Measurements from ENCODE around the gene ABCA2.

ABCA2 gene

DNA sequence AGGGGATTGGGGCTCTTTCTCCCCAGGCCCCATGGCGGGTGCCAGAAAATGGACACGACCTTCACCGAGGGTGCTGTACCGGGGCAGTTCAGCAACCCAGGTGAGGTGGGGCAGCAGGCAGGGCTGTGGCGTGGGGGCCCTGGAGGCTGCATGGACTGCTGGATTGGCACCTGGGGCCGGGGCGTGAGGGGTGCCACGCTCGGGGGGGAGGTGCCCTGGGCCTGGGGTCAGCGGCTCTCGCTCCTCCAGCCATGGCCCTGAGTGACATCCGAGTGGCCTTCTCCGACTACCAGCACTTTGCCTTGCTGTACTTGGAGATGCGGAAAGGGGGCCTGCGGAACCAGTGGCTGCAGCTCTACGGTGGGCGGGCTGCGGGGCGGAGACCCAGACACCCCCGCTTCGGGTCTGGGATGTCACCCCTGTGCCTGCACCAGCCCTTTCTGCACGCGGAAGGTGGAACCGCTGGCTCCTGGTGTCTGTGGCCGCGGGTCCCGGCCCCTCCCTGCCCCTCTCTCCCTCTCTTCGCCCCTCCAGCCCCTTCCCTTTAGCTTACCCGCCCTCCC lies 43.5 kb downstream of the ABCA2 start:
- no peak overlapping the region for H3K9ac ChIP-seq (ENCODE audit: low read length)
- H3K36me3 ChIP-seq (ENCODE audit: control insufficient read depth, insufficient read depth, low read length, severe bottlenecking): no peaks in the 10 kb centered on the region
- no peak overlapping the region for H3K4me3 ChIP-seq (ENCODE audit: low read length)
- no peaks in the 10 kb centered on the region for H3K4me1 ChIP-seq (ENCODE audit: control insufficient read depth, insufficient read depth, low read length)
- H3K27me3 ChIP-seq (replicated peaks; ENCODE audit: control insufficient read depth, insufficient read depth, low read length): peaks cover 12% of the 10 kb centered on the region
- H3K9me3 ChIP-seq (ENCODE audit: control insufficient read depth, low read length): no peaks in the 10 kb centered on the region
- no peak for DNase-seq (ENCODE audit: low read depth)

DNA sequence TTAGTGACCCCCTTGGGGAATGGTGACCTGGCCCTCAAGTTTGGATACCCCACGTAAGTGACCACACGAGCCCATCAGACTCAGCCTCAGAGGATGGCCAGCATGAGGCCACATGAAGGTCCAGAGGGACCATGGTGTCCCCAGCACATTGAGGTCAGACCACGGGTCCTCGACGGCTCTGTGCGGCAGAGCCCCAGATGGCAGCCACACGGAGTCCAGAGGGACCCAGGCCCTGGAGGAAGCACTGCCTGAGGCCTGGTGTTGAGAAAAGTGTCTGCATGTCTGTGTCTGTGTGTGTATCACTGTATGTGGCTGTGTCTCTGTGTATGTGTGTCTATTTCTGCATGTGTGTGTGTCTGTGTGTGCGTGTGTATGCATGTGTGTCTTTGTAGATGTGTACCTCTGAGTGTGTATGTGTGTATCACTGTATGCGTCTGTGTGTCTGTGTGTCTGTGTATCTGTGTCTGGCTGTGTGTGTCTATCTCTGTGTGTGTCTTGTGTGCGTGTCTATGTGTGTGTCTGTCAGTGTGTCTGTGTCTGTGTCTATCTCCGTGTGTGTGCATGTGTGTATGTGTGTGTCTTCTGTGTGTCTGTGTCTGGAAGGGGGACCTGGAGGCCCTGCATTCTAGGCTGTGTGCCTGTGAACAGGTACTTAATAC lies 44.3 kb downstream of the ABCA2 start:
- no peaks in the 10 kb centered on the region for H3K36me3 ChIP-seq (ENCODE audit: control insufficient read depth, insufficient read depth, low read length, severe bottlenecking)
- no peaks in the 10 kb centered on the region for H3K4me1 ChIP-seq (ENCODE audit: control insufficient read depth, insufficient read depth, low read length)
- no peak for DNase-seq (ENCODE audit: low read depth)
- no peaks in the 10 kb centered on the region for H3K9me3 ChIP-seq (ENCODE audit: control insufficient read depth, low read length)
- no peak overlapping the region for H3K9ac ChIP-seq (ENCODE audit: low read length)
- H3K4me3 ChIP-seq (ENCODE audit: low read length): no peak overlapping the region
- H3K27me3 ChIP-seq (replicated peaks; ENCODE audit: control insufficient read depth, insufficient read depth, low read length): peaks cover 12% of the 10 kb centered on the region

DNA sequence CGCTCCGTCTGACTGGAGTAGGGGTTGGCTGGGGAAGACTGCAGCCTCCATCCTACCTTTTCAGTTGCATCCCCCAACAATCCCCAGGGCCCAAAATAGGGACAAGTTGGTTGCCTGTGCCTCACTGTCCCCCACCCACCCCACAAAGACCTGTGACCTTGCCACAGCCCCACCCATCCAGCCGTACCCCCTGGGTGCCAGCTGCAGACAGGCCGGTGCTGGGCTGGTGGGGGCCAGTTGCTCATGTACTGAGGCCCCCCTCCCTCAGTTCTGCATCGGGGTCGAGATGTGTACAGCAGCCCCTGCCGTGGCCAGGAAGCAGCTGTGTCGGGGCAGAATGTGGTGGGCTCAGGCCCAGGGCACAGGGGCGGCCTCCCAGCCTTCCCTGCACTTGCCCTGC lies 44.9 kb downstream of the ABCA2 start:
- no peak for DNase-seq (ENCODE audit: low read depth)
- no peaks in the 10 kb centered on the region for H3K9me3 ChIP-seq (ENCODE audit: control insufficient read depth, low read length)
- H3K9ac ChIP-seq (ENCODE audit: low read length): no peak overlapping the region
- H3K4me3 ChIP-seq (ENCODE audit: low read length): no peak overlapping the region
- no peaks in the 10 kb centered on the region for H3K36me3 ChIP-seq (ENCODE audit: control insufficient read depth, insufficient read depth, low read length, severe bottlenecking)
- H3K4me1 ChIP-seq (ENCODE audit: control insufficient read depth, insufficient read depth, low read length): no peaks in the 10 kb centered on the region
- H3K27me3 ChIP-seq (replicated peaks; ENCODE audit: control insufficient read depth, insufficient read depth, low read length): peaks cover 12% of the 10 kb centered on the region

DNA sequence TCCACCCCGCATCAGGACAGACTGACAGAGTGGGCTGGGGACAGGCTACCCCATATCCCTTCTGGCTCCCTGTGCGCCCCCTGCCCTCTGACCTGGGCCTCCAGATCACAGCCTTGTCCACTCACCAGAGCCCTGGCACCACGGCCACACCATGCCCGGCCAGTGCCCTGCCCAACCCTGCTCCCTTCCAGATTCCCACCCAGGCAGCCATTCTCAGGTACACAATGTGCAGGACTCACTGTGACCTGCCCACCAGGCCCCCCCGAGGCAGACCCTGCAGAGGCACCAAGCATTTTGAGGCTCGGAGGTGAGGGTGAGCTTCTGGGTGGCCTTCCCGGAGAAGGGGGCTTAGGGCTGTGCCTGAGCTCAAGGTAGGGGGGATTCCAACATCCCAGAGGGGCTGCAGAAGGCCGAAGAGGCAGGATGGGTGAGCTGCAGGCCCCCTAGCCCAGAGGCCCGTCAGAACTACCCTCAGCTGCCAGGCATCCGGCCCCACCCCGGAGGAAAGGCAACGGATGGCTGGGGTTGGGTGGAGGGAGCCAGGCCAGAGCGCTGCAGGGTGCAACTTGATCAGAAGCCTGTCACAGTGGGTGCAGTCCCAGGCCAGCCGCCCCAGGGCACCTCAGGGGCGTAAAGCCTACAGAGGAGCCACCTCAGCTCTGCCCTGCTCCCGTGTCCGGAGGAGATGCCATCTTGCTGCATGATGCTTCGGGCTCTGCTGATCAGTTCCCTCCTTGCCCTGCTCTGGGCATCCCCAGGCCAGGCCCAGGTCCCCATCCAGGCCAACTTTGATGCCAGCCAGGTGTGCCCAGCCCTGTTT lies 45.6 kb downstream of the ABCA2 start, which contains the start of gene LCNL1:
Gene LCNL1 (plus strand): TSS at position 762 of the 820 bp plus-strand sequence. CDS start 594 bp downstream, outside the sequence.
- no peak for DNase-seq (ENCODE audit: low read depth)

DNA sequence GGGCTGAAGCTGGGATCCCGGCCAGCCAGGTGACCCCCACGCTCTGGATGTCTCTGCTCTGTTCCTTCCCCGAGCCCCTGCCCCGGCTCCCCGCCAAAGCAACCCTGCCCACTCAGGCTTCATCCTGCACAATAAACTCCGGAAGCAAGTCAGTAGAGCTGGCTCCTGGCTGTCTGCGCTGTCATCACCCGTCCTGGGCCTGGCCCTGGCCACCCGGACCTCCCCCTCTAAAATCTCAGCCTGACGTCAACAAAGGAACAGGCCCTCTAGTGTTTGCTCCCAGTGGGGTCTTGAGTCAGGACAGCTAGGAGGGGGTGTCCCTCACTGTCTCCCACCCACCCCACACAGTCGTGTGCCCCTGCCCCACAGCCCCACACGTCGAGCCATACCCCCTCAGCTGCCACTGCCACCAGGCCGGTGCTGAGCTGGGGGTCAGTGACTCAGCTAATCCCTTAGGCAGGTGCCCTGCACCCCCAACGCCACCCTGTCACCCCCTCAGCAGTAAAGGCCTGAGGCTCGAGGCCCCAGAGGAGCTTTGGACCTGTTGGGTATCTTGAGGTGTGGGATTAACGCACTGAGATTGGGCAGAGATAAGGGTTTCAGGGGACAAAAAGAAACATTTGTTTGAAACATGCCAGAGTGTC lies 46.3 kb downstream of the ABCA2 start:
- no peak for DNase-seq (ENCODE audit: low read depth)
- no peaks in the 10 kb centered on the region for H3K9me3 ChIP-seq (ENCODE audit: control insufficient read depth, low read length)
- peaks cover 12% of the 10 kb centered on the region for H3K27me3 ChIP-seq (replicated peaks; ENCODE audit: control insufficient read depth, insufficient read depth, low read length)
- H3K4me1 ChIP-seq (ENCODE audit: control insufficient read depth, insufficient read depth, low read length): peaks cover 5% of the 10 kb centered on the region
- no peak overlapping the region for H3K4me3 ChIP-seq (ENCODE audit: low read length)
- H3K9ac ChIP-seq (ENCODE audit: low read length): no peak overlapping the region
- no peaks in the 10 kb centered on the region for H3K36me3 ChIP-seq (ENCODE audit: control insufficient read depth, insufficient read depth, low read length, severe bottlenecking)

More for the DNA sequence above, 45.6 kb downstream of the ABCA2 start, which contains the start of gene LCNL1:
- Histone ChIP-seq H3K36me3 (ENCODE audit: control insufficient read depth, insufficient read depth, low read length, severe bottlenecking) (no peaks in the 10 kb centered on the region), H3K9me3 (ENCODE audit: control insufficient read depth, low read length) (no peaks in the 10 kb centered on the region), H3K4me3 (ENCODE audit: low read length) (no peak within 1 kb of the TSS), H3K9ac (ENCODE audit: low read length) (no peak within 1 kb of the TSS), H3K27me3 (replicated peaks; ENCODE audit: control insufficient read depth, insufficient read depth, low read length) (peaks cover 12% of the 10 kb centered on the region), H3K4me1 (ENCODE audit: control insufficient read depth, insufficient read depth, low read length) (peaks cover 3% of the 10 kb centered on the region)

DNA sequence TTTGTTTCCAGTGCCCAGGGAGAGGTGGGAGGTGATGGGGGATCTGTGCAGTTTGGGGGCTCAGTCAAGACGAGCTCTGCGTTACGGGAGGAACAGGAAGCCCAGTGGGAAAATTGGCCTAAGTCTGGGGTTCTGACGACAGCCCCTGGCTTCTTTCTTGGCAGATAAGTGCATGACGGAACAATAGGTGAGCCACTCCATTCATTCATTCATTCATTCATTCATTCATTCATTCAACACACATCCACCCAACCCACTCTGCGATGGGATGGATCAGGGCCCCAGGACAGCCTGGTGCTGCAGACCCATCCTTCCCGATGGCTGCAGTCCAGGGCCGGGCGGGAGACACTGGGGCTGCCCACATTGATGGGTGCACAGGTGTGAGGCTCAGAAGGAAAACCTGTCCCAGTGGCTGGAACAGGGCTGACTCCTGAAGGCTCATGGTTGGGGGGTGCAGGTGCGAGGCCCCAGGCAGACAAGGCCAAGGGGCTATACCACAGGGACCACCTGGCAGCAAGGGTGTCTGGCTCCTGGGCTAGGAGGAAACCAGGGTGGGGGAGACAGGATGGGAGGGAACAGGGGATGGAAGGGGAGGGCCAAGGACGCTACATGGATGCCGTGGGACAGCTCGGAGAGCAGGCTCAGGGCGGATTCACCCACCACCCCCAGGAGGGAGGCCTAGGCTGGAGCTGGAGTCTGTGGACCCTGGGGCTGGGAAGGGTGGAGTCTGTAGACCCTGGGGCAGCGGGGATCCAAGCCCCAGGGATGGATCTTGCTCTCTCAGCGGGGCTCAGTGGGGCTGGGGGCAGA lies 47.2 kb downstream of the ABCA2 start:
- H3K4me3 ChIP-seq (ENCODE audit: low read length): no peak overlapping the region
- H3K27me3 ChIP-seq (replicated peaks; ENCODE audit: control insufficient read depth, insufficient read depth, low read length): peaks cover 8% of the 10 kb centered on the region
- H3K4me1 ChIP-seq (ENCODE audit: control insufficient read depth, insufficient read depth, low read length): peaks cover 5% of the 10 kb centered on the region
- H3K9me3 ChIP-seq (ENCODE audit: control insufficient read depth, low read length): no peaks in the 10 kb centered on the region
- no peaks in the 10 kb centered on the region for H3K36me3 ChIP-seq (ENCODE audit: control insufficient read depth, insufficient read depth, low read length, severe bottlenecking)
- no peak for DNase-seq (ENCODE audit: low read depth)
- no peak overlapping the region for H3K9ac ChIP-seq (ENCODE audit: low read length)

DNA sequence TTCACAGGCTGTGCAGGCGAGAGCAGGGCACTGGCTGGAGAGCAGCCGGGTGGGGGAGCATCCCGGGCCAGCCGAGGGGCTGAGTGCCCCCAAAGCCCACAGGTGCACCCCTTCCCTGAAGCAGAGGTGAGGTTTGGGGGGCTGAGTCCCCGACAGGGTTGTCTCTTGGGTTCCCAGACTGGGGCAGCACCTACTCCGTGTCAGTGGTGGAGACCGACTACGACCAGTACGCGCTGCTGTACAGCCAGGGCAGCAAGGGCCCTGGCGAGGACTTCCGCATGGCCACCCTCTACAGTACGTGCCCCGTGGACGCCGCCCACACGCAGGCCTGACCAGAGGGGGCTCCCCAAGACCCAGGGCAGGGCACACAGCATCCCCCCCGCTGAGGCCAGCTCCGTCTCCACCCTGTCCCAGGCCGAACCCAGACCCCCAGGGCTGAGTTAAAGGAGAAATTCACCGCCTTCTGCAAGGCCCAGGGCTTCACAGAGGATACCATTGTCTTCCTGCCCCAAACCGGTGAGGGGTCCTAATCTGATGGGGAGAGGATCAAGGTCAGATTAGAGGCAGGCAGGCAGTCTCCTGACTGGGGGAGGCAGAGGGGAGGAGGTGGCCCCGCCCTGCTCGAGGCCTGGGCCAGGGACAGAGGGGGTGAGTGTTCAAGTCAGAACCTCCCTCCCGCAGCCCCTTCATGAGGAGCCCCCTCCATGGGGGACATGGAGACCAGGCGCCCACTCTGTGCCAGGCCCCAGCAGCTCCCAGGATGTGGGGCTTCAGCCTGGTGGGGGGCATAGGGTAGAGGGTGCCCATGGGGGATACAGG lies 48.1 kb downstream of the ABCA2 start:
- Histone ChIP-seq H3K9ac (ENCODE audit: low read length) (no peak overlapping the region), H3K27me3 (replicated peaks; ENCODE audit: control insufficient read depth, insufficient read depth, low read length) (peaks cover 8% of the 10 kb centered on the region), H3K4me3 (ENCODE audit: low read length) (no peak overlapping the region), H3K4me1 (ENCODE audit: control insufficient read depth, insufficient read depth, low read length) (peaks cover 5% of the 10 kb centered on the region), H3K9me3 (ENCODE audit: control insufficient read depth, low read length) (no peaks in the 10 kb centered on the region), H3K36me3 (ENCODE audit: control insufficient read depth, insufficient read depth, low read length, severe bottlenecking) (no peaks in the 10 kb centered on the region)
- DNase-seq (ENCODE audit: low read depth): no peak

DNA sequence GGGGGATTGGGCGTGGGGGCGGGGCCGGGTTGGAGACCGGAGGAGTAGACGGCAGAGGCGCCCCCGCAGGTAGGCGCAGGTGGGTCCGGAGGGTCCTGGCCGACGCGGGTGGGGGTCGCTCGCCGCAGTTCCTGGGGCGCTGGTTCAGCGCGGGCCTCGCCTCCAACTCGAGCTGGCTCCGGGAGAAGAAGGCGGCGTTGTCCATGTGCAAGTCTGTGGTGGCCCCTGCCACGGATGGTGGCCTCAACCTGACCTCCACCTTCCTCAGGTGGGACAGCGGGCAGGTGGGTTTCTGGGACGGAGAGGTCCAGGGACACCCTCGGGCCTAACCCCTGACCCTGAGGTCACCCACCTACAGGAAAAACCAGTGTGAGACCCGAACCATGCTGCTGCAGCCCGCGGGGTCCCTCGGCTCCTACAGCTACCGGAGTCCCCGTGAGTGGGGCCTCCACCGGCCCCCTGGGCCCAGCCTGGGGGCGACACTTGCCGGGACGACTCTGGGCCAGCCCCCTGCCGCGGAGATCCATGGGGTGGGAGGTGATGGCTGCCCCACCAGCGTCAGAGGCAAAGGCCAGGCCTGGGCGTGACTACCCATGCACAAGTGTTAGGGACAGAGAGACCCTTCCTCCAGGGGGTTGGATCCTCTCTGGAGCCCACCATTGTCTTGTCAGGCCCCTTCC lies 49.0 kb downstream of the ABCA2 start:
- Histone ChIP-seq H3K9ac (ENCODE audit: low read length) (no peak overlapping the region), H3K9me3 (ENCODE audit: control insufficient read depth, low read length) (no peaks in the 10 kb centered on the region), H3K4me1 (ENCODE audit: control insufficient read depth, insufficient read depth, low read length) (peaks cover 5% of the 10 kb centered on the region), H3K36me3 (ENCODE audit: control insufficient read depth, insufficient read depth, low read length, severe bottlenecking) (no peaks in the 10 kb centered on the region), H3K27me3 (replicated peaks; ENCODE audit: control insufficient read depth, insufficient read depth, low read length) (peaks cover 6% of the 10 kb centered on the region), H3K4me3 (ENCODE audit: low read length) (no peak overlapping the region)
- no peak for DNase-seq (ENCODE audit: low read depth)

DNA sequence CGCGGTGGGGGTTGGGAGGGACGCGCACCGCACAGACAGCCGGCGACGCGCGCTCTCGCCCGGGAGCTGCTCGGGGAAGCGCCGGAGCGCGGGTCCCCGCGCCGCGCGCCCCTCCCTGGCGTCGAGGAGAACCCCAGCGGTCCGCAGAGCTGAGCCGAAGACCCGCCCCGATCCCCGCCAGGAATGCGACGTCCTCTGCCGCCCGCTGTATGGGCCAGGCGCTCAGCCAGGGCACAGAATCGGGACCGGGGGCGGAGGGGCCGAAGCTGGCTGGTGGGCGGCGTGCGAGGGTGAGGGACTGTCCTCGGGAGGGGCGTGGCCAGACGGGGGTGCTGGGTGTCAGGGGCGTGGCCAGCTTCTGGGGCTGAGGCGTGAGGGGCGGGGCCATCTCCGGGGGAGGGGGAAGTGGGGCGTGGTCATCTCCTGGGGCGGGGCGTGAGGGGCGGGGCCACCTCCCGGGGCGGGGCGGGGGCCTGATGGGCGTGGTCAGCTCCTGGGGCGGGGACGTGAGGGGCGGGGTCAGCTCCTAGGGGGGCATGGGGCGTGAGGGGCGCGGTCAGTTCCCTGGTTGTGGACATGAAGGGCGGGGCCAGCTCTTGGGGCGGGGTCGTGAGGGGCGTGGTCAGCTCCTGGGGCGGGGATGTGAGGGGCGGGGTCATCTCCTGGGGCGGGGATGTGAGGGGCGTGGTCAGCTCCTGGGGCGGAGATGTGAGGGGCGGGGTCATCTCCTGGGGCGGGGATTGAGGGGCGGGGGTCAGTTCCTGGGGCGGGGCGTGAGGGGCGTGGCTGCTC lies 49.8 kb downstream of the ABCA2 start:
- Histone ChIP-seq H3K9ac (ENCODE audit: low read length) (peak overlapping the region; percentile 68), H3K4me1 (ENCODE audit: control insufficient read depth, insufficient read depth, low read length) (peaks cover 5% of the 10 kb centered on the region), H3K36me3 (ENCODE audit: control insufficient read depth, insufficient read depth, low read length, severe bottlenecking) (no peaks in the 10 kb centered on the region), H3K9me3 (ENCODE audit: control insufficient read depth, low read length) (no peaks in the 10 kb centered on the region), H3K27me3 (replicated peaks; ENCODE audit: control insufficient read depth, insufficient read depth, low read length) (no peaks in the 10 kb centered on the region), H3K4me3 (ENCODE audit: low read length) (peak overlapping the region; percentile 65)
- peak; percentile 79 for DNase-seq (ENCODE audit: low read depth)

Data from adipocyte (in vitro differentiated cells).